Lung microvascular endothelial cell (primary cell): ENCODE measurements around the gene AQP12B. TPM values are rescaled to one million over a fixed set of nuclear protein-coding genes. Genes with fewer than 3 reads are reported as not detected.
"Not testable (repeated sequence)": the region's sequence is repeated elsewhere in the genome, so short reads cannot be mapped to it uniquely, and the experiment has no call there.

Experiments used
- DNase-seq, 2 donors: peaks; one replicate each; pipeline versions ENCODE4 v3.0.0 to v3.0.0-alpha.2; 2010; ENCODE audit warnings: low read depth in 2 of 2
- total RNA-seq: library from RNA; depleted of rRNA; stranded (reverse); fragments of >200 nt; gene quantifications from 2 replicates; pipeline ENCODE4 v1.2.1, GENCODE V29; 2014

The AQP12B gene
- total RNA-seq: not detected in 2 replicates

DNA sequence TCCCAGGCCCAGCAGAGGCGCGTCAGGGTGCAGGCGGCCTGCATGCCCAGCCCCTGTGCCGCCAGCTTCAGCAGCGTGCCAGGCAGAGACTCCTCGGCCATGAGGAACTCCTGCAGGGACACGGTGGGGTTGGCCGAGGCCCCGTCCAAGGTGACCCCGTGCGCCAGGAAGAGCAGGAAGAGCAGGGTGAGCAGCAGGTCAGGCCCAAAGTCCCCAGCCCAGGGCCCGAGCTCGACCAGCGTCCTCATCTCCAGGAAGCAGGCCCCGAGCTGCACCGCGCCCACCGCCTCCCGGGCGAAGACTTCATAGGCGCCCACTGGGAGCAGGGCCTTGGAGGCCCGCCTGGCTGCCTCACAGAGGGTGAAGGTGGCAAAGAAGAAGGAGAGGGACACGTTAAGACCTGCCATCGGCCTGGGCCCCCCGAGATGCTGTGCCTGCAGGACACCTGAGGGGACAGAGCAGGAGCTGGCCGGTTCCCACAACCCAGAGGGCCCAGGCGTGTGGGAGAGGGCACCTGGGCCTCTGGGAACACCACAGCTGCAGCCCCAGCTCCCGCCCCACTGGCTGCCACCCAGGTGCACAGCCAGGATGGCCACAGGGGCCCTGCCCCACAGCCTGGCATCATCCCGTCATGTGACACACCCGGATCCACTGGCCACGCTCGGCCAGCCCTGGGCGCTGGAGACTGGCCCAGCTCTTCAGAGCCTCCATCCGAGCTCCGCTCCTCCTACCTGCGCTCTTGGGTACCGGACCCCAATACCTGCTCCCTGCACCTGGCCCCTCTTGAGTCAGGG lies at the start of gene AQP12B:
AQP12B (minus strand) TSS at position 455 of the 794 bp plus-strand sequence; CDS start at position 407, 48 bp downstream.
- not testable (repeated sequence) for DNase-seq

DNA sequence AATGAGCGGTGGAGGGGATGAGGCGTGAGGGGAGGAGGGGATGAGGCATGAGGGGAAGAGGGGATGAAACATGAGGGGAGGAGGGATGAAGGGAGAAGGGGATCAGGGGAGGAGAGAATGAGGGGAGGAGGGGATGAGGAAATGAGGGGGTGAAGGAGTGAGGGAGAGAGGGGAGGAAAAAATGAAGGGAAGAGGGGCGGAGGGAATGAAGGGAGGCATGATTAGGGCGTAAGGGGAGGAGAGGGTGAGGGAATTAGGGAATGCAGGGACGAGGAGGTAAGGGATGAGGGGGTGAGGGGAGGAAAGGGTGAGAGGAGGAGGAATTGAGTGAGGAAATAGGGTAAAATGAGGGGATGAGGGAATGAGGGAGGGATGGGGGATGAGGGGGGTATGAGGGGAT lies 49.5 kb upstream of the AQP12B start:
- DNase-seq: no peak

DNA sequence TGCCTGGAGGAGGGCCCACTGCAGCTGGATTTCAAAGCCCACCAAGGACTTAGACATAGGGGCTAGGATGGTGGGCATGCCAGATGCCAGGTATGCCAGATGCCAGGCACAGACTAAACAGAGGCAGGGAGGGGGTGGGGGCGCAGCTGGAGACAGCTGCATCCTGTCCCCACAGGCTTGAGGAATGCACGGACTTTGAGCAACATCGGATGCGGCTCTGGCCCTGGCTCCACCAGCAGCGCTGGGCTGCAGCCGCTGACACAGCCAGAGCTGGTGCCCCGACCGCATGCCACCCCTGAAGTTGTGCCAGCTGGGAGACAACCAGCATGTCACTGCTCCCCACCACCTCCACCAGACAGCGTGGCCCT lies 48.5 kb upstream of the AQP12B start:
- DNase-seq: no peak

GRCh38 chr2:240730501-240731177 lies 48.0 kb upstream of the AQP12B start:
- no peak for DNase-seq

DNA sequence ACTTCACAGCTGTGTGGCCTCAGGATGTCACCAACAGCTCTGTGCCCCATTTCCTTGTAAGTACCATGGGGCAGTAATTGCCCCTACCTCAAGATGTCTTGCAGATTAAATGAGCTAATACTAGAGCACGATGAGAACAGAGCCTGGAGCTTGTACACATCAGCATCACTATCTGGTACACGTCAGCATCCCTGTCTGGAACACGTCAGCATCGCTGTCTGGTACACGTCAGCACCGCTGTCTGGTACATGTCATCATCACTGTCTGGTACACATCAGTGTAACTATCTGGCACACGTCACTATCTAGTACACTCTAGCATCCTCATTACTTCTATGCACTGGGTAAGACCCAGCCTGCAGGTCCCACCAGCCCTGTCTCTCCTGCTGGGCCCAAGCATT lies 46.1 kb upstream of the AQP12B start:
- no peak for DNase-seq

DNA sequence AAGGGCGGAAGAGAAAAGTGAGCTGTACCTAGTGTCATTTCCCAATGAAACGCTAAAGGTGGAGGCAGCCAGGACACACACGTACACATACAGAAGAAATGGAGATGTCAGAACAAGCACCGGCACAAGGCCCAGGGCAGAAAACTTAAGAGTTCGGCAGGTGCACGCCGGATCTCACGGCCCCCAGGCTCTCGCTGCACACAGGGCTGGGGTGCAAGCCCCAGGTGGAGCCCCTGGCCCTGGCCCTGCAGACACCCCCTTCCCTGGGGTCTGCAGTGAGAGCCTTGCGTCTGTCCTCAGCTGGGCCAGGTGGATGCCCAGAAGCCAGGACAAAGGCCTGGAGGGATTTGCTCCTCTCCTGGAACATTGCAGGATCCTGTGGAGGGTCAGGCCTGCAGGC lies 45.7 kb upstream of the AQP12B start:
- no peak for DNase-seq

GRCh38 chr2:240727913-240728312 lies 45.2 kb upstream of the AQP12B start:
- DNase-seq: no peak

GRCh38 chr2:240727439-240727838 lies 44.8 kb upstream of the AQP12B start:
- no peak for DNase-seq

- no peak for DNase-seq
These were observed 44.2 kb upstream of the AQP12B start for GRCh38 chr2:240726876-240727275.

GRCh38 chr2:240725671-240726070 lies 43.0 kb upstream of the AQP12B start:
- DNase-seq: no peak

DNA sequence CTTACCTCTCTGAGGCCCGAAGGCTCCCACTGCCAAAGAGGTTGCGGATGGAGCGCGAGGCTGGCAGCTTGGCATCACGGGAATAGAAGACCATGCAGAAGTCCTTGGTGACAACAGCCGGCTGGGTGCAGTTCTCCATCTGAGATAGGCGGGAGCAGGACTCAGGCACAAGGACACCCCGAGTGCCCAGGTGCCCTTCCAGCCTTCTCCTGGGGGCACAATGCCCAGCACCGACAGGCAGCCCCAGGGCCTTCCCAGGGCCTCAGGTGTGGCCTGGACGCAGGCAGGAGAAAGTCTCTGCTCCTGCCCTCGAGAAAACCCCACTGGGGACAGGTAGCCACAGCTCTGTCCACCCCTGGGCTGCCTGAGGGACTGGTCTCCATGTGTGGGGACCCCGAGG lies 42.6 kb upstream of the AQP12B start:
- no peak for DNase-seq

DNA sequence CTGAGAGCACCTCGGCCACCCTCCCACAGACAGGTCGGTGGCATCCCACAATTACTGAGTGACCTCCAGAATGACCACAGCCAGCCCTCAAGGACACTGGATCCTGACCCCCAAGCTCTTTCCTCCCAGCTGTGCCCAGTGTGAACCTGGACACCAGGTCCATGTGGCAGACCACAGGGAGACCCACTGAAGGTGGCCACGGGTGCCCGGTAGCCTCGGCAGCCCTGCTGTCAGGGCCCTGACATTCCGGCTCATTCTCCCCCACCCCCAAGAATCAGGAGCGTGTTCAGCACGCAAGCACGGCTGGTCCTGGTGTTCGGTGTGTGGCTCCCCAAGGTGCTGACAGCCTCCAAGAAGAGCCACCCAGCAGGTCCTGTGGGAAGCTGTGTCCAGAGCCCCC lies 41.7 kb upstream of the AQP12B start:
- no peak for DNase-seq

GRCh38 chr2:240723851-240724250 lies 41.2 kb upstream of the AQP12B start:
- DNase-seq: no peak

DNA sequence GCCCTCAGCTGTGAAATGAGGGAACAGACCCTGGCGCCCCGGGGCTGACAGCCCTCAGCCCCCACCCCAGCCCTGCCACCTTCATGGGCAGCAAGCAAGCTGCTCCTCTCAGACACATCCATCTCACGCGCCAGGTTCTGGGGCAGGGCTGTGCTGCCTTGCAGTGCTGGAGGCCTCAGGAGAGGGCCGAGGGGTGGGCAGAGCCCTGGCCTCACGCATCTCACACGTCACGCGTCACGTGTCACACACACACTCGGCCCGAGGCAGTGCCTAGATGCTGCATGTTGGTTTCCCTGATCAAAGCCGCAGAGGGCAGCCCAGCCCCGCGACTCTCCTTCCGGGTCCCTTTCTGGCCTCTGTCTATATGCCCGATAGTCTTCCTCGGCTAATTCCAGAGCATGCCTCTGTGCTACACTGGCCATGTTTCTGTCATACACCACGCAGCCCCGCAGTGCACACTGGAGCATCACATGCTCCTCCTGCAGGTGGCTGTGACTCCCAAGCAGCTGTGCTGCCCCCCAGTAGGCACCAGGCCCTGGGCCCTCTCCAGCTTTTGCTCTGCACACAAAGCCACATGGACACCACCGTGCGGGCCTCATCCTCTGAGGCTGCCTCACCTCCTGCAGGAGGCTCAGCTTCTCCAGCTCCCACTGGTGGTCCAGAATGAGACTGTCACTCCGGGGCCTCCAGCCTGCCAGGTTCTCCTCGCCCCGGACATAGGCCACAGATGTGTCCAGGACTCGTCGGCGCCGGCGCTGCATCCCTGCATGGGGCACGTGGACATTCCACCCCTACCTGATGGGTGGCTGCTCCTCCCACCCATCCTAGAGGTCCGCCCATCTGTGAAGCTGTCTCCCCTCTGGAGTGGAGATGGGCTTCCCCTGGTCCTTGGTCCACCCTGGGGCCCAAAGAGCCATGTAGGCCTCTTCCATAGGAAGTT lies 40.4 kb upstream of the AQP12B start:
- DNase-seq: no peak

- DNase-seq: no peak
These were observed 39.7 kb upstream of the AQP12B start for GRCh38 chr2:240722376-240722775.

GRCh38 chr2:240721596-240722180 lies 39.0 kb upstream of the AQP12B start:
- DNase-seq: no peak

DNA sequence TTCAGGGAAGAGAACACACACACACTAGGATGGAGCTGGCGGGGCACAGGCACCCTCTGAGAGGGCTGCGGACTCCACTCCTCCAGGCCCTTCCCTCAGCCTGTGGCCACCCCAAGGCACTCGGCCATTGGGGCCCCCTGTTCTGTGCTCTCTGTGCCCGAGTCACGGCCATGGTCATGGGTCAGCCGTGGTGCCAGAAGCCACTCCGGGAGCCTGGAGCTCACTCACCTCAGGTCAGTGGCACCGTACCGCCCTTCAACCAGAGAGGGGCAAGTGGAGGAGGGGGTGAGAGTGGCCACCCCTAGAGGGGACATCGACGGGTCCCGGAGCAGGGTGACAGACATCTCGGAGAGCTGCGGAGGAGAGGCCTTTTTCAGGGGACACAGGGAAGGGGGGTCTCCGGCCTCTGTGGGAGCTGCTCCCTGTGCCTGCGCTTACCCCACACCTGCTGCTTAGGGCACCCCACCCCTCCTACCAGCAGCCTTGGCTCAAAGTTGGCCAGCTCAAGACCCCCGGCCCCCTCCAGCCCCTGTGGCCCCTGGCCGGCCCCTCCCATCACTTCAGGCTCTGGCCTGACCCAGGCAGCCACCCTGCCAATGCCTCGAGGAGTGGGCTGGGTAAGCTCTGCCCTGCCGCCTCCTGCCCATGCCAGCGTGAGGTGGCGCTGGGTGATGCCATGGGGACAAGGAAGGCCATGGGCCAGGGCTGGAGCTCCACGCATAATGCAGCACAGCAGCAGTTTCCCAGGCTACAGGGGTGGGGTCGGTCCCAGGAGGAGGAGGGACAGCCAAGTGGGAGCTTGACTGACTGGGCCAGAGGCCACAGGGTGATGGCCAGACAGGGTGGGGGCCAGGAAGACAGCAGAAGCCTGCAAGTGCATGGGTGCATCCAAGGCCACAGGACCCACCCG lies 38.3 kb upstream of the AQP12B start:
- no peak for DNase-seq

DNA sequence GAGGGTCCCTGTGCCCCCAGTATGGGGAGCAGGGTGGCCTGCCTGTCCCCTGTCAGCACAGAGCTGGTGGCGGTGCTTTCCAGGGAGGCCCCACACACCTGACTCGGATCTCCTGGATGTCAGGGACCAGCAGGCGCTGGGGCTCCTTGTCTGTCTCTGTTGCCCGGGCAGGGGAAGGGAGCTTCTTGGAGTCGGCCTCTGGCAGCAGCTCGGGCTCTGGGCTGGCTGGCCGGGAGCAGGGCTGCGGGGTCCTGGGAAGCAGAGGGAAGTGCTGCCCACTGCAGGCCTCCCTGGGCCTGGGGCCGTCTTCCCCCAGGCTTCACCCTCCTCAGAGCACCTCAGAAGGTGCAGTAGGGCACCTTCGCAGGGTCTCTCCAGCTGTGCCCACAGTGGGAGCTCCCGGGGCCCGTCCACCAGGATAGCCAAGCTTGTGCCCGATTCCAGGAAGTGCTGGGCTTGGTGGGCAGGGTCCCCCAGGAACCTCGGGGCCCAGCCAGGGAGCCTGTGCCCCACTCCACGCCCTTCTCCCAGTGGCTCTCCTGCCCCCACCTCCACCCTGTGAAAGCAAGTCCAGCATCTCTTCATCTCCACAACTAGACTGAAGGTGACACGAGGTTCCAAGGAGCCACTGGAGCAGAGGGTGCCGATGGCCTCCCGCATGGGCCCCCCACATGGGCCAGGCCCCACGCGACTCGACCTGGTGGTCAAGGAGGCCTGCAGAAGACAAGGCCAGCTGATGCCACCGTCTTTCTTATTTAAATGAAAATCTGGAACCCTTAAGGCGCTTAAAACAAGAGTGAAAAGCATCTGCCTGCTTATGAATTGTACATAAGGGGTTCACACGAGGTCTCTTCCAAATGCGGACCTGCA lies 37.2 kb upstream of the AQP12B start:
- DNase-seq: no peak

DNA sequence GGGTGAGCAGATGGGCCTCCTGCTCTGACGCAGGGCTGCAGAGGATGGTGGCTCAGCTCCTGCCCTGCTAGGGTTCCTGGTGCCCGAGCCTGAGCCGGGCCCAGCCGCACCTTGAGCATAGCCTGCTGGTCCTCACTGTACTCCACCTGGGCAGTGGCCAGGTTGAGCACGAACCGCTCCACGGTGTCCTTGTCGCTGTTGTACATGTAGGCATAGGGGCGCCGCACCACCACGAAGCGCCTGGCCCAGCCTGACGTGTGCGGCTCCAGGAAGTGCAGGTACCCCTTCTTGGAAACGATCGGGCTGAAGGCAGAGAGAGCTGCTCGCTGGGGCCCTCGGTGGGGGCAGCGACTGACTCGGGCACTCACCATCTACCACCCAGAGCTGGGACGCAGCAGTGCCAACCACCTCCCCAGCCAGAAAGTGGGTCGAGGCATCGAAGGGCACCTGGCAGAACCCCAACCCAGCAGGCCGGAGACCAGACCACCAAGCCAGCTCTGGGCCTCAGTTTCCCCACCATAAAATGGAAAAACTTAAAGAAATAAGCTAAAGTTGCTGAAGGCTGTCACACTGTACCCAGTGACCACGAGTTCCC lies 36.3 kb upstream of the AQP12B start:
- no peak for DNase-seq
